Jurkat, Clone E6-1 (cell line): ENCODE results near the gene PHACTR1.

Source experiments
- DNase-seq: peaks from one replicate; pipeline ENCODE4 v3.0.0-alpha.2; 2011; ENCODE audit warnings: low read depth, low spot score
- H3K4me3 ChIP-seq: 2 replicates; pipeline ENCODE4 v1.5.1; 2011; ENCODE audit warnings: mild to moderate bottlenecking, low read length, control low read depth, moderate library complexity

Gene PHACTR1

DNA sequence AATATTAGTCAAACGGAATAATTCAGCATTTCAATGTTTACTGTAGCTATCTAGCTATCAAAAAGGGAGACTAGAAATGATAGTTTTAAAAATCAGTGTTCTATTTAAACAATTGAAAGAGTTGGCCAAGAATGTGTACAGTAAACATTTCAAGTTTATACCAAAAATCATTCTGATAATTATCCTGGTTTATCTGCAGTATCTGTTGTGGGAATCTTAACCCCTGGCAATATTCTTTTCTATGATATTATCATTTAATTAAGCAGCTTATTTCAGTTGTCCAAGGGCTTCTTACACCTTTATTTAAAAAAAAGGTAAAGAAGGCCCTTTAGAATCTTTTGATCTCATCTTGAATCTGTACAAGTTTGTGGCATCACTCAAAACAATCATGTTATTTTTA is 125.1 kb downstream of the PHACTR1 start:
- no peak for DNase-seq
- H3K4me3 ChIP-seq = no peak overlapping the region

GRCh38 chr6:12842114-12842513 is 125.5 kb downstream of the PHACTR1 start:
- no peak for DNase-seq

DNA sequence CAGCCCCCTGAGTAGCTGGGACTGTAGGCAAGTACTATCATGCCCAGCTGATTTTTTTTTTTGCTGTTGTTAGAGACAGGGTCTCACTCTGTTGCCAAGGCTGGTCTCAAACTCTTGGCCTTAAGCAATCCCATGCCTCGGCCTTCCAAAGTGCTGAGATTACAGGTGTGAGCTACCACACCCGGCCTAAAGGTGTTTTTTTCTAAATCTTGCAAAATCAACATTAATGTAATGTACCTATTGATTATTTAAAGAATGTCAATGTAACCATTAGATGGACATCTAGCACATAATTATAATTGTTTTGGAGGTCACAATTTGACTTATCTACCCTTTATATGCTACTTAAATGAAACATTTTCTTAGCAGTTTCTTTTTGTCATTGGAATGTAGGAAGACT is 126.1 kb downstream of the PHACTR1 start:
- no peak overlapping the region for H3K4me3 ChIP-seq
- no peak for DNase-seq

More at GRCh38 chr6:12842114-12842513, 125.5 kb downstream of the PHACTR1 start:
- H3K4me3 ChIP-seq = no peak overlapping the region

GRCh38 chr6:12844284-12845223 is 128.0 kb downstream of the PHACTR1 start:
- no peak overlapping the region for H3K4me3 ChIP-seq
- DNase-seq = peak; percentile 34

- DNase-seq = no peak
- H3K4me3 ChIP-seq = no peak overlapping the region
These were observed 128.8 kb downstream of the PHACTR1 start for GRCh38 chr6:12845224-12846004.

GRCh38 chr6:12848964-12849808 is 132.6 kb downstream of the PHACTR1 start:
- DNase-seq = no peak

DNA sequence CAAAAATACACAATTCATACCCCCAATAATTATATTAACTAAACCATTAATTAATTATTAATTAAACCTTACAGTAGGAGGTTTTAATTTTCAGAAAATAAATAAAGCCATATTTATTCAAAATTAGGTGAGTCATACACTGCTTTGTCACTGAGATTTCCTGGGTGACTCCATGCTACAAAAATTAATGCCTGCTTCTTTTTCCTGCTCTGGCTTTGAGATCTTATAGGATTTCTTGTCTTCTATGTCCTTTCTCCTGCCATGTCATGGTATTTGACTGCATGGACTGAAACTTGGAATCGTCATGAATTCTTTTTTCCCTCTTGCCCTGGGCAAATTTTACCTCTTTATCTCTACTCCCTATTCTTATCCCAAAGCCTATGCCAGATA is 133.2 kb downstream of the PHACTR1 start:
- no peak for DNase-seq
- no peak overlapping the region for H3K4me3 ChIP-seq

More at GRCh38 chr6:12848964-12849808, 132.6 kb downstream of the PHACTR1 start:
- H3K4me3 ChIP-seq = no peak overlapping the region

DNA sequence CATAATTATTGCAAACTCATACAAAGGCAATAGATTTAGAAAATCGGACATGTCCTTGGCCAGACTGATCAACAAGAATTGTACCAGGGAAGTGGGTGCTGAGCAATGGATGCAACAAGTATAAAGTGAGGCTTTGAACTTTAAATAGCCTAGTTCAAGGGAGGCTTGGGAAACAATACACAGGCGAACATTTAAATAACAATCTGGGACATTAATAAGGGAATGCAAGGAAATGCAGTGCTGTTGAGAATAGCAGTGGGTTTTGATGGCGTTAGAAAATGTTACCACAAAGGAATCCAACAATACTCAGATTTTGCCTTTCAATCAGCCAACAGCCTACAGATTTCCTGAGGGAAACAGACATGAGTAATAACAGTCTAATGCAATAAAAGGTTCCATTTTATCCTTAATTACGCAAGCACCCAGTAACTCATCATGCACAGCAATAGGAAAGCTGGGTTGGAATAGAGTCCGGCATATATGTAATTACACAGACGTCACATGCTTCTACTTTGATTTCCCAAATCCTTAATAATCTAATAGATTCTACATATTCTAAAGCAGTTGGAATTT is 134.6 kb downstream of the PHACTR1 start:
- no peak for DNase-seq
- H3K4me3 ChIP-seq = no peak overlapping the region

DNA sequence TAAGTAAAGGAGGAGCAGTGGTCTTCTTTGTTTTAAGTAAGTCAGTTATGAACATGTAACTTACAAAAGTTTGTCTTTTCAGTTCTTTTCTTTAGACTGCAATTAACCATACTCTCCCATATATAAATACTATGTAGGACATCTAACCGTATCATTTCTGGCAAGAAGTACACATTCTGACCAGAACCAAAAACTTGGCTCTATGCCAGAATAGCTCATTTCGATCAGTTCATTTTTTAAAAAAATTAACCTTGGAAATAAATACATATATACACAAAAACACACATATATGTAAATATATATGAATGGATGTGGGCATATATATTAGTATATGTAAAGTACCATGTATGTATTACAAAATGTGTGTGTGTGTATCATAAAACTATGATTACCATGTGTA is 145.0 kb downstream of the PHACTR1 start:
- no peak overlapping the region for H3K4me3 ChIP-seq
- no peak for DNase-seq

DNA sequence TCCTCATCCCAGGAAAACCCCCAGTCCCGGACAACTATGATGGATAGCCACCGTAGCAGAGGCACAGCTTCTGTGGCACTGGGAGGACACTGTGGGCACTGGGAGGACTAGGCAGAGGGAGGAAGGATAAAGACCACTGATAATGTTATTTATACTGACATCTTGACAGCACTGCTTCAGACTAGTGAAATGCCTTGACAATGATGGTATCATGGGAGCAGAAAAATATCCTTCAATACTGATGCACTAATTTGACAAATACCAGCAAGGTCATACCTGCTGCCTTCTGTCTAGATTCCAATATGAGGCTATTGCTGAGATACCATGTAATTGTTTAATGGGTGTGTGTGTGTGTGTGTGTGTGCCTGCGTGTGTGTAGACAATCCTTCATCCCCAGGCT is 148.6 kb downstream of the PHACTR1 start:
- no peak overlapping the region for H3K4me3 ChIP-seq
- no peak for DNase-seq

- H3K4me3 ChIP-seq = no peak overlapping the region
- no peak for DNase-seq
These were observed 149.2 kb downstream of the PHACTR1 start for GRCh38 chr6:12865671-12866181.

GRCh38 chr6:12866422-12867029 is 150.0 kb downstream of the PHACTR1 start:
- no peak for DNase-seq
- no peak overlapping the region for H3K4me3 ChIP-seq

GRCh38 chr6:12869816-12870432 is 153.4 kb downstream of the PHACTR1 start:
- no peak for DNase-seq
- no peak overlapping the region for H3K4me3 ChIP-seq

DNA sequence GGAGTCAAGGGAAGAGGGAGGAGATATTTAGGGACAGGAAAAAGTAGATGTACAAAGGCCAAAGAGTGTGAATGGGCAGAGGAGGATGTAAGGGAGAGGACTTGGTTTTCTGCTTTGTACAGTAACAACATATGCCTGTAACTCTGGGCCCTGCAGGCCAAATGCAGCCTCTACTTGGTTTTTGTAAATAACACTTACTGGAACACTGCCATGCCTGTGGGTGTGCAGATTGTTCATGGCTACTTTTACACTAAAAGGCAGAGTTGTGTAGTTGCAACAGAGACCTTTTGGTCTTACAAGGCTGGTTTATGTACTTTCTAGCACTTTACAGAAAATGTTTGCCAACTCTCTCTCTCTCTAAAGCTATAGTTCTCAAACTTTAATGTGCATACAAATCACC is 157.1 kb downstream of the PHACTR1 start:
- H3K4me3 ChIP-seq = no peak overlapping the region
- DNase-seq = no peak

DNA sequence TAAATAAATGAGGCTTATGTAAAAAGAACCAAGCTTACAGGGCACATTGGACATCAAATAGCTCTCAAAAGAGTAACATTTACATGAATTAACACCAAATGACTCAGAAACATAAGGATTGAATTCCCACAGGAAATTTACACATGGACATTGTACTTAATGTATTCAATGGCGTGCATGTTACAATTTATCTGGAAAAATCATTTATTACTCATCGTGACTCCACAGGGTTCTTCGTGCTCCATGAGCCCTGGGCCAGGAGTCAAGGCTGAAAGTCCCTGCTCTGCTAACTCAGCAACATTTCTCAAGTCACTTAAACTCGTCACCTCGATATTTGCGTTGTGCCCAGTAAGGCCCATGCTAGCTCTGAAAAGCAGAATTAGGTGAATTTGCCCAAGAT is 158.5 kb downstream of the PHACTR1 start:
- DNase-seq = no peak
- H3K4me3 ChIP-seq = no peak overlapping the region

DNA sequence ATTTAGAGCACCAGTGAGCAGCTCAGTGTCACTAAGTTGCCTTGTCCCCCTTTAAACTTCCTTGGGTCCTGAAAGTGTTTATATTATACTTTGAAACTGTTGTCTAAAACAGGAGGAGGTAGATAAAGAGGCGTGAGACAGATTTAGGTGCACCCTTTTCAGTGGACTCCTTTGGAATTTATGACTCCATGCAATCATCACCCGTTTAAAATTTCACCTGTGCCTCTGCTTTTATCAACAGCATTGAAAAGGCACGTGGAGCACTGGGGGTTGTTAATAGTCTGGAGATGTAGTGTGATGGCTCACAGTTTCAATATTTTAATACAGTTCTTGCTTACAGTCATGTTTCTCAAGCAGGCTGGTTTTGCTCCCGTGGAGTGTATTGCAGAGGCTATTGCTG is 162.2 kb downstream of the PHACTR1 start:
- DNase-seq = no peak
- H3K4me3 ChIP-seq = no peak overlapping the region

GRCh38 chr6:12882761-12883290 is 166.3 kb downstream of the PHACTR1 start:
- no peak for DNase-seq
- H3K4me3 ChIP-seq = no peak overlapping the region

DNA sequence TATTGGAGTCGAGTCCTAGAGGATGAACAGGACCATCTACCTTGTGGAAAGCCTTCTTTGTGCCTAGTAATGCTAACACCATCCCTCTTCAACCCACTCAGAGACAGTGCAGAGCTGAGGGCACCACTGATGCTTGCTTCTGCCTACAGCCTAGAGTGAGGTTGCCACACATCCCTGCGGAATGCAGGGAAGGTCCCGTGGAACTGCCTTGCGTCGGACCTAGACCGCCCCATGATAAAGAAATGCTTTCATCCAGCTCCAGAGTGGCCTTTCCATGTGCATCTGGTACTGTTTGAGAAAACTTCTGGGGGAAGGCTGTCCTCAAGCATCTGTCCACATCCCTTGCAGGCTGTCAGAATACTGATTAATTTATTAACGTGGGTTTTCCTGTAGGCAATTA is 168.4 kb downstream of the PHACTR1 start:
- DNase-seq = no peak
- no peak overlapping the region for H3K4me3 ChIP-seq
